HepG2 (cell line): ENCODE data around the gene PRADC1. TPM values are rescaled to one million over a fixed set of nuclear protein-coding genes. Genes with fewer than 3 reads are reported as not detected.

Experiments
- IRF2 ChIP-seq: IDR thresholded peaks from 2 replicates; pipeline ENCODE4 v1.6.1; 2018; ENCODE audit warnings: missing genetic modification reagents, missing compliant biosample characterization
- JUND ChIP-seq: sonication (generic); formaldehyde crosslinking; IDR thresholded peaks from 2 replicates; pipeline ENCODE4 v1.8.0; 2022; ENCODE audit warnings: mild to moderate bottlenecking, missing genetic modification reagents
- NFYC ChIP-seq: IDR thresholded peaks from 2 replicates; pipeline ENCODE4 v1.6.1; 2016; ENCODE audit warnings: missing genetic modification reagents, missing compliant biosample characterization
- PAX8 ChIP-seq: sonication (generic); formaldehyde crosslinking; IDR thresholded peaks from 2 replicates; pipeline ENCODE4 v1.8.0; 2022; ENCODE audit warnings: mild to moderate bottlenecking, missing genetic modification reagents, borderline replicate concordance
- RXRB ChIP-seq: IDR thresholded peaks from 2 replicates; pipeline ENCODE4 v1.6.1; 2016; ENCODE audit warnings: borderline replicate concordance, missing genetic modification reagents, missing compliant biosample characterization
- YY1 ChIP-seq: IDR thresholded peaks from 2 replicates; pipeline ENCODE4 v1.6.1; 2011; ENCODE audit warnings: low read length, low read depth, moderate library complexity, mild to moderate bottlenecking; ENCODE audit not compliant: insufficient read depth, insufficient replicate concordance
- ZFP37 ChIP-seq: sonication (generic); formaldehyde crosslinking; IDR thresholded peaks from 2 replicates; pipeline ENCODE4 v1.4.0; 2020; ENCODE audit warnings: missing genetic modification reagents, borderline replicate concordance
- ZNF234 ChIP-seq: sonication (generic); formaldehyde crosslinking; conservative IDR thresholded peaks from 2 replicates; pipeline ENCODE4 v1.5.1; 2020; ENCODE audit warnings: mild to moderate bottlenecking, missing genetic modification reagents
- ZNF253 ChIP-seq: sonication (generic); formaldehyde crosslinking; IDR thresholded peaks from 2 replicates; pipeline ENCODE4 v1.8.0; 2022; ENCODE audit warnings: mild to moderate bottlenecking, missing genetic modification reagents, borderline replicate concordance
- ZNF746 ChIP-seq: sonication (generic); formaldehyde crosslinking; IDR thresholded peaks from 2 replicates; pipeline ENCODE4 v1.8.0; 2022; ENCODE audit warnings: mild to moderate bottlenecking, missing genetic modification reagents
- ZNF790 ChIP-seq: sonication (generic); formaldehyde crosslinking; IDR thresholded peaks from 2 replicates; pipeline ENCODE4 v1.8.0; 2022; ENCODE audit warnings: missing genetic modification reagents, mild to moderate bottlenecking, borderline replicate concordance
- polyA plus RNA-seq, 8 experiments: library from polyadenylated mRNA; depleted of rRNA in 3 of 8; stranded (reverse) in 7 of 8; unstranded in 1 of 8; fragments of >200 nt; fragmentation: Illumina TruSeq in 4 of 8; extraction: Trizol in 4 of 8; gene quantifications; 2 replicates each; pipeline versions ENCODE4 v1.2.1 to v1.2.3, GENCODE V29; 2011 to 2016; ENCODE audit warnings: low read depth in 4 of 8, missing spikeins in 1 of 8, mixed read lengths in 1 of 8; ENCODE audit not compliant: insufficient read depth in 1 of 8
- total RNA-seq, 5 experiments: library from RNA; depleted of rRNA; stranded (reverse); fragments of >200 nt; fragmentation: Illumina TruSeq; extraction: Trizol; gene quantifications; 2 replicates each; pipeline ENCODE4 v1.2.3, GENCODE V29; 2016; ENCODE audit warnings: low read depth in 1 of 5
- TF ChIP-seq, protein P1 (sequence below): fragments of 450-650 bp; IDR thresholded peaks from 2 replicates; pipeline ENCODE4 v1.6.1; 2016
- TF ChIP-seq, protein P2 (sequence below): sonication (generic); formaldehyde crosslinking; IDR thresholded peaks from 2 replicates; pipeline ENCODE4 v1.4.0; 2020; ENCODE audit warnings: mild to moderate bottlenecking, missing genetic modification reagents
- TF ChIP-seq, protein P3 (sequence below): sonication (generic); formaldehyde crosslinking; IDR thresholded peaks from 2 replicates; pipeline ENCODE4 v1.5.1; 2020; ENCODE audit warnings: mild to moderate bottlenecking, missing genetic modification reagents, moderate library complexity

Gene PRADC1
- total and polyA plus RNA-seq, 2 of the 13 experiments (the other 11 are each of a cell fraction or from before 2014, with no cell fraction given) = 12.1 to 37.2 TPM

- TF ChIP-seq ZNF234 (CRISPR knock-in tag) (no peak), ZNF790 (CRISPR knock-in tag) (0 out of 2 replicates have a peak, but pooled peaks have one; percentile 72), JUND (peak; percentile 44; the same call in 1 of the 2 replicates), RXRB (CRISPR knock-in tag) (peak; percentile 50; the same call in 1 of the 2 replicates), PAX8 (CRISPR knock-in tag) (no peak), YY1 (peak; percentile 80), IRF2 (peak; percentile 79), ZFP37 (0 out of 2 replicates have a peak, but pooled peaks have one; percentile 24), ZNF253 (CRISPR knock-in tag) (no peak), NFYC (CRISPR knock-in tag) (peak; percentile 60), ZNF746 (peak; percentile 77)
- TF ChIP-seq, protein P1, sequence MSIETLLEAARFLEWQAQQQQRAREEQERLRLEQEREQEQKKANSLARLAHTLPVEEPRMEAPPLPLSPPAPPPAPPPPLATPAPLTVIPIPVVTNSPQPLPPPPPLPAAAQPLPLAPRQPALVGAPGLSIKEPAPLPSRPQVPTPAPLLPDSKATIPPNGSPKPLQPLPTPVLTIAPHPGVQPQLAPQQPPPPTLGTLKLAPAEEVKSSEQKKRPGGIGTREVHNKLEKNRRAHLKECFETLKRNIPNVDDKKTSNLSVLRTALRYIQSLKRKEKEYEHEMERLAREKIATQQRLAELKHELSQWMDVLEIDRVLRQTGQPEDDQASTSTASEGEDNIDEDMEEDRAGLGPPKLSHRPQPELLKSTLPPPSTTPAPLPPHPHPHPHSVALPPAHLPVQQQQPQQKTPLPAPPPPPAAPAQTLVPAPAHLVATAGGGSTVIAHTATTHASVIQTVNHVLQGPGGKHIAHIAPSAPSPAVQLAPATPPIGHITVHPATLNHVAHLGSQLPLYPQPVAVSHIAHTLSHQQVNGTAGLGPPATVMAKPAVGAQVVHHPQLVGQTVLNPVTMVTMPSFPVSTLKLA = no peak
- TF ChIP-seq, protein P2, sequence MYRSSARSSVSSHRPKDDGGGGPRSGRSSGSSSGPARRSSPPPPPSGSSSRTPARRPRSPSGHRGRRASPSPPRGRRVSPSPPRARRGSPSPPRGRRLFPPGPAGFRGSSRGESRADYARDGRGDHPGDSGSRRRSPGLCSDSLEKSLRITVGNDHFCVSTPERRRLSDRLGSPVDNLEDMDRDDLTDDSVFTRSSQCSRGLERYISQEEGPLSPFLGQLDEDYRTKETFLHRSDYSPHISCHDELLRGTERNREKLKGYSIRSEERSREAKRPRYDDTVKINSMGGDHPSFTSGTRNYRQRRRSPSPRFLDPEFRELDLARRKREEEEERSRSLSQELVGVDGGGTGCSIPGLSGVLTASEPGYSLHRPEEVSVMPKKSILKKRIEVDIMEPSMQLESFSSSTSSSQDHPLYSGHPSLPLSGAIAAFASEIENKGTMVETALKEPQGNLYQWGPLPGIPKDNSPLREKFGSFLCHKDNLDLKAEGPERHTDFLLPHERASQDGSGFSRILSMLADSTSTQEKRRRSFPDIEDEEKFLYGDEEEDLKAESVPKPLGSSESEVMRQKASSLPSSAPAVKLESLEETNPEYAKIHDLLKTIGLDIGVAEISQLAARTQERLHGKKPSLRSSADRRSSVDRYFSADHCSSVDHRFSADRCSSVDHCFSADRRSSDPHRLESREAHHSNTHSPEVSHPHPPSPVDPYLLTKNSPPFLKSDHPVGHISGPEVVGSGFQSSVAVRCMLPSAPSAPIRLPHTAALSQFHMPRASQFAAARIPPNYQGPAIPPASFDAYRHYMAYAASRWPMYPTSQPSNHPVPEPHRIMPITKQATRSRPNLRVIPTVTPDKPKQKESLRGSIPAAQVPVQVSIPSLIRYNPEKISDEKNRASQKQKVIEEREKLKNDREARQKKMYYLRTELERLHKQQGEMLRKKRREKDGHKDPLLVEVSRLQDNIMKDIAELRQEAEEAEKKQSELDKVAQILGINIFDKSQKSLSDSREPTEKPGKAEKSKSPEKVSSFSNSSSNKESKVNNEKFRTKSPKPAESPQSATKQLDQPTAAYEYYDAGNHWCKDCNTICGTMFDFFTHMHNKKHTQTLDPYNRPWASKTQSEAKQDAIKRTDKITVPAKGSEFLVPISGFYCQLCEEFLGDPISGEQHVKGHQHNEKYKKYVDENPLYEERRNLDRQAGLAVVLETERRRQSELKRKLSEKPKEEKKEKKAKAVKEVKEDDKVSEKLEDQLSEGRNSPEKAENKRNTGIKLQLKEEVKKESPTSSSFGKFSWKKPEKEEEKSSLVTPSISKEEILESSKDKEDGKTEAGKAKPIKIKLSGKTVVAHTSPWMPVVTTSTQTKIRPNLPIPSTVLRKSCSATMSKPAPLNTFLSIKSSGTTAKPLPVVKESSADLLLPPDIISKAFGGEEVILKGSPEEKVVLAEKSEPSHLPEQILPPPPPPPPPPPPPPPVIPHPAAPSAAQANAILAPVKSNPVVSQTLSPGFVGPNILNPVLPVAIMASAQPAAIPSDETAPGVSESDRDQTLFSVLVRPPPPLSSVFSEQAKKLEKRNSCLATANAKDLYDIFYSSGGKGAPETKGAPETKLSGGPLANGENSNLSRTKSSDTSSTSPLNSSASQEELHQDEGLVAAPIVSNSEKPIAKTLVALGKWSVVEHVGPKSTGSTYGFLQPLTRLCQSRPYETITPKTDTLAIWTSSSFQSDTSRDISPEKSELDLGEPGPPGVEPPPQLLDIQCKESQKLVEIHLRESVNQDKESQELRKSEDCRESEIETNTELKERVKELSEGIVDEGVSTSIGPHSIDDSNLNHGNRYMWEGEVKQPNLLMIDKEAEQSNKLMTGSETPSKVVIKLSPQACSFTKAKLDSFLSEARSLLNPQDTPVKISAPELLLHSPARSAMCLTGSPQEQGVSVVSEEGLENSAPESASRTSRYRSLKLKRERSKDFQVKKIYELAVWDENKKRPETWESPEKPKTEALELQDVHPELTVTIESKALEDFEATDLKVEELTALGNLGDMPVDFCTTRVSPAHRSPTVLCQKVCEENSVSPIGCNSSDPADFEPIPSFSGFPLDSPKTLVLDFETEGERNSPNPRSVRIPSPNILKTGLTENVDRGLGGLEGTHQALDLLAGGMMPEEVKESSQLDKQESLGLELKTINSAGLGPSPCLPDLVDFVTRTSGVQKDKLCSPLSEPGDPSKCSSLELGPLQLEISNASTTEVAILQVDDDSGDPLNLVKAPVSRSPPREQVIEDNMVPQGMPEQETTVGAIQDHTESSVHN (CRISPR knock-in tag) = peak; percentile 88; the same call in 1 of the 2 replicates
- TF ChIP-seq, protein P3, sequence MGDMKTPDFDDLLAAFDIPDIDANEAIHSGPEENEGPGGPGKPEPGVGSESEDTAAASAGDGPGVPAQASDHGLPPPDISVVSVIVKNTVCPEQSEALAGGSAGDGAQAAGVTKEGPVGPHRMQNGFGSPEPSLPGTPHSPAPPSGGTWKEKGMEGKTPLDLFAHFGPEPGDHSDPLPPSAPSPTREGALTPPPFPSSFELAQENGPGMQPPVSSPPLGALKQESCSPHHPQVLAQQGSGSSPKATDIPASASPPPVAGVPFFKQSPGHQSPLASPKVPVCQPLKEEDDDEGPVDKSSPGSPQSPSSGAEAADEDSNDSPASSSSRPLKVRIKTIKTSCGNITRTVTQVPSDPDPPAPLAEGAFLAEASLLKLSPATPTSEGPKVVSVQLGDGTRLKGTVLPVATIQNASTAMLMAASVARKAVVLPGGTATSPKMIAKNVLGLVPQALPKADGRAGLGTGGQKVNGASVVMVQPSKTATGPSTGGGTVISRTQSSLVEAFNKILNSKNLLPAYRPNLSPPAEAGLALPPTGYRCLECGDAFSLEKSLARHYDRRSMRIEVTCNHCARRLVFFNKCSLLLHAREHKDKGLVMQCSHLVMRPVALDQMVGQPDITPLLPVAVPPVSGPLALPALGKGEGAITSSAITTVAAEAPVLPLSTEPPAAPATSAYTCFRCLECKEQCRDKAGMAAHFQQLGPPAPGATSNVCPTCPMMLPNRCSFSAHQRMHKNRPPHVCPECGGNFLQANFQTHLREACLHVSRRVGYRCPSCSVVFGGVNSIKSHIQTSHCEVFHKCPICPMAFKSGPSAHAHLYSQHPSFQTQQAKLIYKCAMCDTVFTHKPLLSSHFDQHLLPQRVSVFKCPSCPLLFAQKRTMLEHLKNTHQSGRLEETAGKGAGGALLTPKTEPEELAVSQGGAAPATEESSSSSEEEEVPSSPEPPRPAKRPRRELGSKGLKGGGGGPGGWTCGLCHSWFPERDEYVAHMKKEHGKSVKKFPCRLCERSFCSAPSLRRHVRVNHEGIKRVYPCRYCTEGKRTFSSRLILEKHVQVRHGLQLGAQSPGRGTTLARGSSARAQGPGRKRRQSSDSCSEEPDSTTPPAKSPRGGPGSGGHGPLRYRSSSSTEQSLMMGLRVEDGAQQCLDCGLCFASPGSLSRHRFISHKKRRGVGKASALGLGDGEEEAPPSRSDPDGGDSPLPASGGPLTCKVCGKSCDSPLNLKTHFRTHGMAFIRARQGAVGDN = peak; percentile 75
Observed at GRCh38 chr2:73233932-73234832, 1.1 kb upstream of the PRADC1 start, which contains the start of gene CCT7 (continued).
